H1 (cell line): Measurements from ENCODE around the gene LRRC30. TPM values are rescaled to one million over a fixed set of nuclear protein-coding genes. Genes with fewer than 3 reads are reported as not detected.

Source experiments
- CEBPB ChIP-seq: IDR thresholded peaks from 2 replicates; pipeline ENCODE4 v1.6.1; 2012; ENCODE audit warnings: low read depth, low read length
- CHD7 ChIP-seq: fragments of 300-600 bp; sonication (generic); IDR thresholded peaks from 2 replicates; pipeline ENCODE4 v1.7.1; 2012; ENCODE audit warnings: low read length, moderate library complexity, mild to moderate bottlenecking, inconsistent platforms; ENCODE audit not compliant: insufficient replicate concordance
- RAD21 ChIP-seq, 2 experiments: IDR thresholded peaks in 1 of 2; conservative IDR thresholded peaks in 1 of 2; 2 replicates each; pipeline ENCODE4 v1.6.1; 2011; ENCODE audit warnings: low read depth in 2 of 2, low read length in 2 of 2, improper control_type of control experiment in 1 of 2, inconsistent platforms in 1 of 2, mild to moderate bottlenecking in 1 of 2, moderate library complexity in 1 of 2
- polyA plus RNA-seq, 7 experiments: library from polyadenylated mRNA; depleted of rRNA in 3 of 7; stranded (reverse) in 5 of 7; unstranded in 2 of 7; fragments of >200 nt in 5 of 7; fragments of 200-250 nt in 2 of 7; gene quantifications; 1 replicate in 5 of 7; 2 replicates in 1 of 7; 4 replicates in 1 of 7; pipeline versions ENCODE4 v1.2.1 to v1.2.3, GENCODE V29; 2011 to 2013; ENCODE audit warnings: missing spikeins in 2 of 7, mixed read lengths in 2 of 7
- total RNA-seq: library from RNA; stranded (reverse); fragmentation: NEBNext Ultra II Directional; extraction: Animal tissue kit (Norgen Biotek cat#: 25700); gene quantifications from 2 replicates; pipeline ENCODE4 v1.2.1, GENCODE V29; 2021

LRRC30 gene
- total and polyA plus RNA-seq, 2 of the 8 experiments (the other 6 are each of a cell fraction or from before 2014, with no cell fraction given): not detected

GRCh38 chr18:7237673-7238272, 6.9 kb downstream of the LRRC30 start (continued):
- TF ChIP-seq RAD21 (IDR thresholded peaks at IDR 0.05 in 1 of 2, conservative IDR thresholded peaks at IDR 0.05 in 1 of 2; ENCODE audit: low read depth in 2 of 2, low read length in 2 of 2): no peak
- no peak for TF ChIP-seq CEBPB
- no peak for TF ChIP-seq CHD7
